ELR (cell line): ENCODE data around the gene LUC7L2.
"Not testable (repeated sequence)": the region's sequence is repeated elsewhere in the genome, so short reads cannot be mapped to it uniquely, and the experiment has no call there.

Experiments
- DNase-seq: peaks from one replicate; pipeline ENCODE4 v3.0.0-alpha.2; 2015; ENCODE audit warnings: low read depth

LUC7L2 gene

DNA sequence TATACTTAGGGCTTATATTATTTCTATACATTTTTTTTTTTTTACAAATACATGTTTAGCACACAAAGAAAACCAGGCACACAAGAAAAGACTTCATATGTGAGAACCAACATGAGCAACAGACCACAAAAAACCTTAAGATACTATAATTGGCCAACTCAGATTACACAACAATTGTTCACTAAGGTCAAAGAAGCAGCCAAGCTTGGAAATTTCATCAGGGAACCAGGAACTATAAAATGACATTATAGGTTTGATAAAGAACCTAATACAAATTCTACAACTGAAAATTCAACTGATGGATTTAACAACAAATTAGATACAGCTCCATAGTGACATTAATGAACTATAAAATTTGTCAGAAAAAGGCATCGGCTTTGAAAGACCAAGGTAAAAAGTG lies 4.4 kb upstream of the LUC7L2 start:
- no peak for DNase-seq

DNA sequence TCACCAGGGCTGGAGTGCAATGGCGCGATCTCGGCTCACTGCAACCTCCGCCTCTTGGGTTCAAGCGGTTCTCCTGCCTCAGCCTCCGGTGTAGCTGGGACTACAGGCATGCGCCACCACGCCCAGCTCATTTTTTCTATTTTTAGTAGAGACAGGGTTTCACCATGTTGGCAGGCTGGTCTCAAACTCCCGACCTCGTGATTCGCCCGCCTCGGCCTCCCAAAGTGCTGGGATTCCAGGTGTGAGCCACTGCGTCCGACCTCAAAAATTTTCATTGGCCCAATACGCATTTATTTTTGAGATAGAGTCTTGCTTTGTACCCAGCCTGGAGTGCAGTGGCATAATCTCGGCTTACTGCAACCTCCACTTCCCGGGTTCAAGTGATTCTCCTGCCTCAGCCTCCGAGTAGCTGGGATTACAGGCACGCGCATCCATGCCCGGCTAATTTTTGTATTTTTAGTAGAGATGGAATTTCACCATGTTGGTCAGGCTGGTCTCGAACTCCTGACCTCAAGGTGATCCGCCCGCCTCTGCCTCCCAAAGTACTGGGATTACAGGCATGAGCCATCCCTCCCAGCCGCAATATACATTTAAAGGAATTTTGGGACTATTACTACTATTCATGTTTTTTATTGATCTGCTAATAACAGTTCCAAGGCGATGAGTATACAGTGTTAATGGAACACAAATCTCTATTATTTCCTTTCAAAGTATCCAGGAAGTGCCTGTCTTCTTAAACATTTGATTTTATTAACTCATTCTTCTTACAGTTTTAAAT lies 1.8 kb upstream of the LUC7L2 start:
- DNase-seq: not testable (repeated sequence)

DNA sequence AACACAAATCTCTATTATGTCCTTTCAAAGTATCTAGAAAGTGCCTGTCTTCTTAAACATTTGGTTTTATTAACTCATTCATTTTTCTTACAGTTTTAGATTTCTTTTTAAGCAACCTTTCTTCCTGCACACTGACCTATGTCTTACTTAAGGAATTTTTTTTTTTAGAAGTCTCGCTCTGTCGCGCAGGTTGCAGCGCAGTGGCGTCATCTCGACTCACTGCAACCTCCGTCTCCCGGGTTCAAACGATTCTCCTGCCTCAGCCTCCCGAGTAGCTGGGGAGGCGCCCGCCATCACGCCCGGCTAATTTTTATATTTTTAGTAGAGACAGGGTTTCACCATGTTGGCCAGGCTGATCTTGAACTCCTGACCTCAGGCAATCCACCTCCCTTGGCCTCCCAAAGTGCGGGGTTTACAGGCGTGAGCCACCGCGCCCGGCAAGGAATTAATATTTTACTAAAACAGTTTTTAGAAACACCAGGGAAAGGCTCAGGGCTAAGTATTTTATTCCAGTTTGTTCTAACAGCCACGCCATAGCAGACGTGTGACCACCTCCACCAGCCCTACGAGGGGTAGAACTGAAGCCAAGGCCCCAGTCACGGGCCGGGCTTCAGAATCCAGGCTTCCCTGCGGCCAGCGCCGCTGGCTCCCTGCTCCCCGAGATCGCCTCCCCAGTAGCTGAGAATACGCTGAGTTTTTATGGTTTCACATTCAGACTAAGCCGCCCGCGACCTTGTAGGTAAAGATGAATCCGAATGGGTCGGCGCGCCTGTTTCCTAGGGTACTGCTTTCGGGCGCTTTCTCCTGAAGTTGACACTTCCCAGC lies 941 bp upstream of the LUC7L2 start:
- DNase-seq: peak; percentile 45

DNA sequence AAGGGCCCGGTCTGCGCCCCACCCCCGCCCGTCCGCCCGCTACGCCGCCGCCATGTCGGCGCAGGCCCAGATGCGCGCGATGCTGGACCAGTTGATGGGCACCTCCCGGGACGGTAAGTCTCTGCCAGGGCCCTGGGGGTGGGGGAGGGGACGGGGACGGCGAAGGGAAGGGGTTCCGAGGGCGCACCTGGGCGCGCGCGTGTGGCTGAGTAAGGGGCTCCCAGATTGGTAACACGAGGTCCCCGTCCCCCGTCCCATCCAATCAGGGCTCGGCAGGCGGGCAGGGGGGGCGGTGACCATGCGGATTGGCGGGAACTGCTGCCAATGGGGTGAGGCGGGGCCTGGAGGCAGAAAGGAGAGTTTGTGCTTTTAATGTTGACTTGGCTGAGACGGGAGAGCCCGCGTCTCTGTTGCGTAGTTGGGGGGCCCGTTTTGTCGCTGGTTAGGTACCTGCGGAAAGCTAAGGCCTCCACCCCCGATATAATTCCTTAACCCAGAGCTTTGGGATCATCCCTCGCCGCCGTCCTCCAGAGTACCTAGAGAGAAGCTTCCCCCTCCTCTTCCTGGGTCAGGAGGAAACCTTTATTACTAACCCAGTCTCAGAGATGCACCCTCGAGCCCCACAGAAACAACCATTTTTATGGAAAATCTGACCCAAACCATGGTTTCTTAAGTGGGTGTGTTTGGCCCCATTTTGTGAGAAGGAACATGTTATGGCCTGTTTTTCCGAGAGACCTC lies 685 bp downstream of the LUC7L2 start:
- DNase-seq: peak; percentile 91

DNA sequence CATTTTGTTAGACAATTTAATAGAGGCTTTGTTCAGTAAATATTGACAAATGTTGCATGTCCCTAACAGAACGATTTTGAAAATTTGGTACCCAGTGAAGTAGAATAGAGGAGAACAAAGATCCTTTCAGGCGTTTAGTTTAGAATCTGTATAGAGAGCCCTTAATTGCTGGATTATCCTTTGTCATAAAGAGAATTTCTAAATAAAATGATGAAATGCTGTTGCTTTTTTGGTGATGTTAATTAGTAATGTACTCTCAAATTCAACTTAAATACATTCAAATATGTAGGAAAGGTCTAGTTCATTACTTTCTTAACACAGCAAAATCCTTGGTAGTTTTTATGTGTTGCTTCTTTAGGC lies 1.2 kb downstream of the LUC7L2 start:
- no peak for DNase-seq

DNA sequence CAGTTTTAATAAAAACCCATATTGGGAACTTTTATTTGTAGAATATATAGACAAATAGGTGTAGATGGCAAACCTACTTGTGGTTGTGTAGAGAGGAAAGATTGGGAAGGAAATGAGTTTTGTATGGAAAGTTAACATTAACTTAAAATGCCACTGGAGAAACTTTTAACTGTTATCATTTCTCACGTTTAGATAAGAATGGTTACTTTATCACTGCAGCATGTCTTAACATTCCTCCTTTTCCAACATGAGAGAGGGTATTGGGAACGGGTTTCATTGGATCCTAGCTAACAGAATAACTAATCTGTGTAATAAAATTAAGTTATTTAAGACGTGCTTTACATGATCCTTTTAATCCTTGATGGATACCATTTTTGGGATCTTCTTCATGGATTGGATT lies 1.8 kb downstream of the LUC7L2 start:
- DNase-seq: no peak

DNA sequence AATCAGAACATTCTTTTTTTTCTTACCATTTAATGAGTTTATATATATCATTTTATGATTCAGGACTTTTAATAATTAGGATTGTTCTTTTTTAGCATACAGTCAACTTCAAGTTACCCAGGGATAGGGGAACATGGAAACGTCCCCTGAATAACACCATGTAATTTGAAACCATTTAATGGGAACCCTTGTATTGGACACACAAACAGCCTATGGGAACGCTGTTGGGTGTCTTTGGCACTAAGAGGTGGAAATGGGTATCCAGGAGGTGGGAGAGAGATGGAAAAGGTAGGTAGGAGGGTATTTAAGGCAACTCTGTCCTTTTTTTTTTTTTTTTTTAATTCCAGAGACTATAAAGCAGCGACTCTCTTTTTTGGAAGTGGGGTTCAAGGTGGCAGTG lies 2.6 kb downstream of the LUC7L2 start:
- no peak for DNase-seq

DNA sequence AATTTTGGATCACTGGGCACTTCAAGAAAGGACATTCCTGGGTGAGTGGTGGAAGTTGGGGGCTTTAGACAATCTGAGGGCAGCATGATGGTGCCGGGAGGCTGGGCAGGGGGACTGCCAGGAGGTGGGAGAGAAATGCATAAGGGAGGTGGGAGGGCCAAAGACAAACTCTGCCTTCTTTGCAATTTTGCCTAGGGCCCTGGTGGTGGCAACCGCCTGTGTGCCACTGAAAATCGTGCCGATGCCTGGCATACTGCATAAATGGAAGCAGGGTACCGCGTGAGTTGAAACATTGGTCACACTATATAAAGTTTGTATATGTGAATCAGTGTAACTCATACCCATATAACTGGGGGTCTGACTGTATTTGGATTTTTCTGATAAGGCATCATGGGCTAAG lies 3.3 kb downstream of the LUC7L2 start:
- DNase-seq: no peak

DNA sequence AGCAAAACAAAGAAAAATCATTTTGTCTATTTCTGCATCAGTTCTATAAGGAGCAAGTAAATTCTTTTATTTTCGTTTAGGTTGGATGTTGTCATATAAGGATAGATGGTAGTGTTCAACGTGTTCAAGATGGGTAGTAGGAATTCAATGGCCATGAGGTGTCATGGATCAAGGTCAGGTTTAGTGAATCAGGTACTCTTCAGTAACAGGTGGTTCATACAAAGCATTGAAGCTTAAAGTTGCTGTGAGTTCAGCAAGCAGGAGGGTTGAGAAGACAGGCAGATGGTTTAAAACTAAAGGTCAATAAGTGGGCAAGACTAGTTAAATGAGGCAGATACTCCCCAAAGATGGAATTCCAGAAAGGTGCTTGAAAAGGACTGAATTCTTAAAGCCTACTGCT lies 5.6 kb downstream of the LUC7L2 start:
- no peak for DNase-seq

DNA sequence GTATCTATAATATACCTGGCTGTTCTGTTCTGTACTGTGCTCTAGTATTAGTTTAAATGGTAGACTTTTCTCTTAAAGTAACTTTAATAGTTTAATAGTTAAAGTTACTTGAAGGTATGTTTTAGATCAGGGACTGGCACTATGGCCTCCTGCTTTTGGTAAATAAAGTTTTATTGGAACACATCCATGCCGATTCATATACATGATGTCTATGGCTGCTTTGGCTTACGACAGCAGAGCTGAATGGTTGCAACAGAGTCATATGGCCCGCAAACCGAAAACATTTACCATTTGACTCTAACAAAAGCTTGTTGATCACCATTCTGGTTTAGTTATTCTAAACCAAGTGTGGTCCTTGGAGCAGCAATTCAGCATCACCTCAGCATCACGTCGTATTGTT lies 6.7 kb downstream of the LUC7L2 start:
- DNase-seq: no peak

DNA sequence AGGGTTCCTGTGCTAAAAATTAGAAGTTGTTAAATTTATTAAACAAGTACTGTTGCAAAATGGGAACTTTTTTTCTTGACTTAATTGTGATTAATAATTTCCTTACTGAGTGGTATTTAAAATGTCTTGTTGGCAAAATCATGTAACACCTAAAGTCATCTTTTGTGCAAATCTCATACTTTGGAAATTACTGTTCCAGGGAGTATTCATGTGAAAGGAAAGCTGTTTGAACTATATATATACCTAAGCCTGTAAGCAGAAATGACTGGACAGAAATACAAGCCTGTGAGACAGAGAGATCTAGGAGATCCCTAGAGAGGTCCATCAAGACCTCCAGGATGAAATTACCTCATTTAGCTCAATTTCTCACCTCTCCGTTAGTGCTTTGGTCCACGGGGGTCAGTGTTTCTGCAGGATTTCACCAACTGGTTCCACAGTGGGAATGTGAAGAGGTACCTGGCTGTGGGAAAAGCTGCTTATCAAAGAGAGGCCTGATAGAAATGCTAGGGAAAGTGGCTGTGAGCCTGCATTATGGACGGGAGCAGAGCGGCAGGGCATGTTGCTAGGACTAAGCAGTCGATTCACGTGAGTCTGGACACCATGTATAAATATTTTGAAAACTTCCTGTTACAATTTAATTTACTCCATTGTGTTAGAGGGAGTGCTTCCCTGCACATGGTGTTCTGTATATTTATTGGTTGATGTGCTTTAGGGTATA lies 7.9 kb downstream of the LUC7L2 start:
- DNase-seq: no peak

DNA sequence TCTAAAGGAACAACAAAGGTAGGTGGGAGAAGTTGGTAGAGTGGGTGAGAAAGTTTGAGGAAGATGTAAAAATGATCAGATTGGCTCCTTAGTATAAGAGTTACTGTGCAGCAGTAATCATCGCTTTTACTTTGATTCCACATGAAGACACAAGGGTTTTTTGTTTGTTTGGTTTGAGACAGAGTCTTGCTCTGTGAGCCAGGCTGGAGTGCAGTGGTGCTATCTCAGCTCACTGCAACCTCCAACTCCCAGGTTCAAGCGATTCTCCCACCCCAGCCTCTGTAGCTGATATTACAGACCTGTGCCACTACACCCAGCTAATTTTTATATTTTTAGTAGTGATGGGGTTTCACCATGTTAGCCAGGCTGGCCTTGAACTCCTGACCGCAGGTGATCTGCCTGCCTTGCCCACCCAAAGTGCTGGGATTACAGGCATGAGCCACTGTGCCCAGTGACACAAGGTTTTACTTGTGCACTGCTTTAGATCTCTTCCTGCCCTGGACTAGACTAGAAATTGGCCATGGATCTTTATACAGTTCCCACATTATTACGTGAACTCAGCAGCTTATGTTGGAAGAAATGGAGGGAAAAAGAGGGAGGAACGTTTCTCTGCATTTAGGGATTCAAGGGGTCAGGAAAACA lies 10.7 kb downstream of the LUC7L2 start:
- no peak for DNase-seq

DNA sequence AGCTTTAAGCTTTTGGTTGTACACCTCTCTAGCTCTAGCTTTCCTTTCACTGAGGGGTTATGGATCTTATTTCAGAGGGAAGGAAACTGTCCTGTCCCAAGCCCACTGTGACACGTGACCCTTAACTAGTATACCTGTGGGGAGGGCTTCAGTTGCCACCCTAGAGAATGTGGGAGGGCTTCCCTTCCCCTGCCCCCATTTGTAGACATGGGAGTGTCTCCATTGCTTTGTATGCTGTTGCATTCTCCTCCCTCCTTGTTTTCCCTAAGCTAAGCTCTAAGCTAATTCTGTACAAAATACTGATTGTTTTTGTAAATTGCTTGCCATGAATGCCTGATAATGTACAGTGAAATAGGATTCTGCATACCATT lies 11.2 kb downstream of the LUC7L2 start:
- DNase-seq: no peak

DNA sequence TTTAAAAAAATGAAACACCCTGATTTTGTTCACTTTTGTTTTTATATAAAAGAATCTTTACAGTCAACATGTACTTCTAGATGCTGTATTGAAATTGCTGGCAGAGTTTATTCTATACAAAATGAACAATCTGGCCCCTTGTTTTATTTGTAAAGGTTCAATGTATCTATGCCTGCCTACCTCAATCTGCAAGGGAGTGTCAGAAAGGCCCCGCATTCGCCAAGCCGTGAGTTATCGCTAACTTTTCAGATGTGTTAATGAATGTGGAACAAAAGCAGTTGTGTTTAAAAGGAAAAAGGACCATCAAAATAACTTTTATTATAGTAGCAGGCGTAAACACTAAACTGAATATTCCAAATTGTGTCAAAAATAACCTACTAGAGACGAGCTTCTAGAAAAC lies 14.6 kb downstream of the LUC7L2 start:
- DNase-seq: no peak

DNA sequence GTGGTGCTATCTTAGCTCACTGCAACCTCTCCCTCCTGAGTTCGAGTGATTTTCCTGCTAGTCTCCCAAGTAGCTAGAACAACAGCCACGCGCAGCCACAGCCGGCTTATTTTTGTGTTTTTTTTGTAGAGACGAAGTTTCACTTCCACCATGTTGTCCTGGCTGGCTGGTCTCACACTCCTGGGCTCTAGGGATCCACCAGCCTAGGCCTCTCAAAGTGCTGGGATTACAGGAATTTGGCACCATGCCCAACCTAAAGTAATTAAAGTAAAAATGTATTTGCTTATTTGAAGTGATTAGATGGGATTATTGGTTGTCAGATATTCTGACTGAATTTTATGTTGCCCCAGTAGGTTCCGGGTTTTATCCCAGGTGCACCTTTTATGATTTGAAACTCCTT lies 22.7 kb downstream of the LUC7L2 start:
- DNase-seq: no peak

DNA sequence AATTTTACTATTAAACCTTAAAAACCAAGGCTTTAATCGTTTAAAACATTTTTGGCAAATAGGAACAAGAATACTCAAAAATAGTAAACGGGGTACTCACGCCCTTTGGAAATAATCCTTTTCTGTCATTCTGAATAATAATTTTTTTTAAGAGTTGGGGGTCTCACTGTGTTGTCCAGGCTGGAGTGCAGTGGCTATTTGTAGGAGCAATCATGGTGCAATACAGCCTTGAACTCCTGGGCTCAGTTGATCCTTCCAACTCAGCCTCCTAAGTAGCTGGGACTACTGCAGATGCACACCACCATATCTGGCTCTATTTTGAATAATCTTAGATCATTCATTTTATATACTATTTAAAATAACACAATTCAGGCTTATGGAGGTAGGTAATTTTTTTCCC lies 24.9 kb downstream of the LUC7L2 start:
- no peak for DNase-seq

DNA sequence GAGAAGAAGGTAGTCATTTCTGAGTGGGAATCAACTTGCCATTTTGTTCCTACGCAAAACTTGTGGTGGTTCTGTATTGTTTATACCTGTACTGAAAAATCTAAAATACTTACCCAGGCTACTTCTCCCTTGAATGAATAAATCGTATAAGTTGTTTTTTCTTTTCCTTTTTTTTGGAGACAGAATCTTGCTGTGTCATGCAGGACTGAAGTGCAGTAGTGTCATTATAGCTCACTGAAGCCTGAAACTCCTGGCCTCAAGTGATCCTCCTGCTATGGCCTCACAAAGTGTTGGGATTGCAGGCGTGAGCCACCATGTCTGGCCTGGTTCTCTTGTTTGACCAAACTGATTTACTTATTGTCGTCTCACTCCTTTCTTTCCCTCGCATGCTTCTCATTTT lies 27.9 kb downstream of the LUC7L2 start:
- DNase-seq: no peak

DNA sequence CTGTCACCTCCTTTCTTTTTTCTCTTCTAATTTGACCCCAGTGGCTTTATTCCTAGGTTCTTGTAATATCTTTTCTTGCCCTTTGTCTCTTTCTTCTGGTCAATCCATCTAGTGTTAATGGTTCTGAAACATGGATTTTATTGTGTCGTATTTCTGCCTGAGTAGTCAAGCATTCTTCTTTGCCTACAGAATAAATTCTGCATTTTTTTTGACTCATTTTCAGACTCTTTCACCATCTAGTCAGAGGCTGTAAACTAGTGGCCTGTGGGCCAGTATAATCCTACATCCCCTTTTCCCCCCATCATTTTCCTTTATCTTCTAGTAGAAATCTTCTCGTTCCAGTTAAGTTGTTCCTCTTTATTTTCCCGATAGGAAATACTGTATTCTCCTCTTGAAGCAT lies 29.4 kb downstream of the LUC7L2 start:
- DNase-seq: no peak

DNA sequence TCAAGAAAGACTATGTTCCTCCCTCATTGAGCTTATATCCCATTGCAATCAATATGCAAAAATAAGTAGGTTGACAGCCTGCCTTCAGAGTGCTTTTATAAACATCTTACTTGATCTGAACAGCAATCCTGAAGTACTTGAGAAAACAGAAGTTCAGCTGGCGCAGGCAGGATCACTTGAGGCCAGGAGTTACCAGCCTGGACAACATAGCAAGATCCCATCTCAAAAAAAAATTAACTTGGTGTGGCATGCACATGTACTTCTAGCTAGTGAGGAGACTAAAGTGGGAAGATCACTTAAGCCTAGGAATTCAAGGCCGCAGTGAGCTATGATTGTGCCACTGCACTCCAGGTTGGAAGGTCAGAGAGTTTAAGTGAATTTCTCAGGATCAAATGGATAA lies 30.1 kb downstream of the LUC7L2 start:
- DNase-seq: no peak

DNA sequence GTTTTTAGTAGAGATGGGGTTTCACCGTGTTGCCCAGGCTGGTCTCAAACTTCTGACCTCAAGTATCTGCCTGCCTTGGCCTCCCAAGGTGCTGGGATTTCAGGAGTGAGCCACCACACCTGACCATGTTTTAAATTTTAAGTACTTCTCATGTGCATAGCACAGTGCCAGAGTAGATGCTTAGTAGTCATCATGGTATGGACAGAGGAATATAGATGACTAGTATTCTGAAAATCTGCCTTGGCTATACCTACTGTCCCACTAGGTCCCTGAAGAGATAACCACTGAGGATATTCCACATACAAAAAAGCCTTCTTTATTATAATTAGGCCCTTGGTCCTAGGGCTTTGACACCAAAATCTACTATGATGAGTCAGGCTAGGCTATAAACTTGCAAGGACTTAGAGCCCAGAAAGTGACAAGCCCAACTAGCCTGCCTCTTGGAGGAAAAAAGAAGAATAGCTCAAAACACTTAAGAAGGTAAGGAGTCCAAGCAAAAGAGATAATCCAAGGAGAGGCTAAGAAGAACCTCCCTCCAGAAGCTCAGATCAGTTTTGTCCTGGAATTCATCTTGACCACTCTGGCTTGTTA lies 34.0 kb downstream of the LUC7L2 start:
- DNase-seq: no peak

DNA sequence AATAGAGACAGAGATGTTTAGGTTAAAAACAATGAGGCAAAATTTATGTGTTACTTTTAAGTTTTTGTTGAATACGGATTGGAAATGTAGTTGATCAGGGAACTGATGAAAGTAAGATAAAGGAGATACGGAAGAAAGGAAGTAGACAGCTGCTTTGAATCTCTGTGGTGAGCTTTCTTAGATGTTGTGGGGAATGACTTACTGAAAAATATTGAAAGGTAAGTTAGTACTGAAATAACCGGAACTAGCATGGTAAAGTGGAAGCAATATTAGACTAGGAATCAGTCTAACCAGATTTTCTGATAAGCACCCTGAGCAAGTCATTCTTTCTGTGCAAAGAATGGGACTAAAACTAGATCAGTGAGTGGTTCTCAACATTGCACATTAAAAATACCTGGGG lies 34.8 kb downstream of the LUC7L2 start:
- no peak for DNase-seq
